SHP77 treated with DMSO at 0.1 percent for 48 hours (cell line): ENCODE measurements around the gene IFIT1B.

Source experiments
- DNase-seq: peaks from one replicate; lab custom pipeline; 2025; lab: John Stamatoyannopoulos, UW

IFIT1B gene

GRCh38 chr10:89413398-89413912 is 35.6 kb downstream of the IFIT1B start:
- DNase-seq, result no peak

GRCh38 chr10:89414146-89414878 is 36.5 kb downstream of the IFIT1B start, which contains the start of gene IFIT5:
TSS of gene IFIT5 (plus strand) at chr10:89414568. CDS start at chr10:89414799, 231 bp downstream.
- no peak for DNase-seq

GRCh38 chr10:89414879-89415821 is 37.3 kb downstream of the IFIT1B start:
- DNase-seq, result no peak

- DNase-seq, result no peak
Observed at GRCh38 chr10:89416465-89416864, 38.6 kb downstream of the IFIT1B start.

- DNase-seq, result no peak
Observed at GRCh38 chr10:89419548-89419947, 41.7 kb downstream of the IFIT1B start.

- DNase-seq, result no peak
Observed at GRCh38 chr10:89421018-89421476, 43.2 kb downstream of the IFIT1B start.

GRCh38 chr10:89425000-89425399 is 47.1 kb downstream of the IFIT1B start:
- DNase-seq, result no peak

GRCh38 chr10:89426230-89426868 is 48.5 kb downstream of the IFIT1B start:
- no peak for DNase-seq

- no peak for DNase-seq
Observed at GRCh38 chr10:89427629-89428028, 49.8 kb downstream of the IFIT1B start.

GRCh38 chr10:89428877-89429276 is 51.0 kb downstream of the IFIT1B start:
- no peak for DNase-seq

- no peak for DNase-seq
Observed at GRCh38 chr10:89431977-89432376, 54.1 kb downstream of the IFIT1B start.
